Kidney epithelial cell (primary cell): ENCODE data around the gene NT5DC3. TPM values are rescaled to one million over a fixed set of nuclear protein-coding genes. Genes with fewer than 3 reads are reported as not detected.

Experiments
- DNase-seq: peaks from one replicate; pipeline ENCODE4 v3.0.0-alpha.2; 2010; ENCODE audit warnings: low read depth
- H3K27me3 ChIP-seq: 2 replicates; pipeline ENCODE4 v1.6.0; 2011; ENCODE audit warnings: low read length; ENCODE audit not compliant: control insufficient read depth, insufficient read depth
- H3K36me3 ChIP-seq: 2 replicates; pipeline ENCODE4 v1.5.1; 2011; ENCODE audit warnings: low read length; ENCODE audit not compliant: control insufficient read depth, insufficient read depth
- H3K4me3 ChIP-seq: 2 replicates; pipeline ENCODE4 v1.5.1; 2011; ENCODE audit warnings: low read depth, mild to moderate bottlenecking, control low read depth, low read length
- total RNA-seq: library from RNA; depleted of rRNA; stranded (reverse); fragments of >200 nt; gene quantifications from 2 replicates; pipeline ENCODE4 v1.2.3, GENCODE V29; 2015
- TF ChIP-seq, protein P1 (sequence below): IDR thresholded peaks from 2 replicates; pipeline ENCODE4 v1.5.1; 2011; ENCODE audit warnings: mild to moderate bottlenecking, moderate library complexity, low read length, control low read depth, inconsistent platforms; ENCODE audit not compliant: insufficient read depth, poor library complexity, severe bottlenecking

The NT5DC3 gene
- total RNA-seq, 1 donor from 2014 or later = 17.0 TPM

GRCh38 chr12:103802586-103802886 lies 38.5 kb downstream of the NT5DC3 start:
- Histone ChIP-seq H3K4me3 (no peak overlapping the region), H3K36me3 (no peaks in the 10 kb centered on the region), H3K27me3 (no peaks in the 10 kb centered on the region)
- TF ChIP-seq, protein P1, sequence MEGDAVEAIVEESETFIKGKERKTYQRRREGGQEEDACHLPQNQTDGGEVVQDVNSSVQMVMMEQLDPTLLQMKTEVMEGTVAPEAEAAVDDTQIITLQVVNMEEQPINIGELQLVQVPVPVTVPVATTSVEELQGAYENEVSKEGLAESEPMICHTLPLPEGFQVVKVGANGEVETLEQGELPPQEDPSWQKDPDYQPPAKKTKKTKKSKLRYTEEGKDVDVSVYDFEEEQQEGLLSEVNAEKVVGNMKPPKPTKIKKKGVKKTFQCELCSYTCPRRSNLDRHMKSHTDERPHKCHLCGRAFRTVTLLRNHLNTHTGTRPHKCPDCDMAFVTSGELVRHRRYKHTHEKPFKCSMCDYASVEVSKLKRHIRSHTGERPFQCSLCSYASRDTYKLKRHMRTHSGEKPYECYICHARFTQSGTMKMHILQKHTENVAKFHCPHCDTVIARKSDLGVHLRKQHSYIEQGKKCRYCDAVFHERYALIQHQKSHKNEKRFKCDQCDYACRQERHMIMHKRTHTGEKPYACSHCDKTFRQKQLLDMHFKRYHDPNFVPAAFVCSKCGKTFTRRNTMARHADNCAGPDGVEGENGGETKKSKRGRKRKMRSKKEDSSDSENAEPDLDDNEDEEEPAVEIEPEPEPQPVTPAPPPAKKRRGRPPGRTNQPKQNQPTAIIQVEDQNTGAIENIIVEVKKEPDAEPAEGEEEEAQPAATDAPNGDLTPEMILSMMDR = no peak
- no peak for DNase-seq

- DNase-seq = peak; percentile 84
- no peak overlapping the region for H3K4me3 ChIP-seq
- H3K36me3 ChIP-seq = no peaks in the 10 kb centered on the region
- no peaks in the 10 kb centered on the region for H3K27me3 ChIP-seq
- TF ChIP-seq, protein P1 = no peak
Measured at GRCh38 chr12:103801709-103802585, 39.1 kb downstream of the NT5DC3 start.

DNA sequence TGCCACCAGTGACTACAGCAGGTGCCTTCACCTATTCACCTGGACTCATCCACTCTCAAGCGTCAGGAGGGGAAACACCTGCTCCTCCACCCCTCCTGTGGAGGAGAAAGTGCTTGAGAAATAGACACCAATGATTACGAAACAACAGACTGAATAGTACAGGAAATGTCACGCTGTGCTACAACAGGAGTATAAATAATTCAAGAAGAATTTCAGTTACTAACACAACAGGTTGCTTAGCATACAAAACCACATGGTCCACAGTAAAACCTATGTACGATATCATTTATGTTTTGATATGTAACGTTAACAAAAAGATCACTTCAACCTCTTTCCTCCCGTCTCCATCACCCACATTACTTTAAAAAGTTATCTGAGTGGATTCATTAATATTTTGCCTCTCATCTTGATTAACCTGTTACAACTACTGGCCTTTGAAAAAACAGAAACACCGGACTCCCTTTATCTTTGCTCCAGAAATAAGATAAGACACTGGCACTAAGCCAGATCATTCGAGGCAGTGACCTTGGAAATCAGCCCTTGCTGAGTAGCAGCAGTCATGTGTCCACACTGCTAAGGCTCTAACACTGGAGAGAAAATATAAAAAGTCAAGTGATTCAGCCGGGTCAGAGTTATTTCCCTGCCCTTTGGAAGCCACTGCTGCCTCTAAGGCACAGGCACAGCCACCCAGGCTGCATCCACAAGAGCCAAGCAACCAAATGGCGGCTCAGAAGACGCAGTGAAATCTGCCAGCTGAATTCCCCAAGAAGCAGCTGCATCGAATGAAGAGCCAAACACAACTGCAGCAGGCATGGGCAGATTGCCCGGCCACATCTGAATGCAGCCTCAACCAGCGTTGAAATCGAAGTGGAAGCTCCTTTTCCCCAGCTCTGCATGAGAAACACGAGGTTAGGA lies 40.9 kb downstream of the NT5DC3 start:
- no peak for DNase-seq
- TF ChIP-seq, protein P1 = no peak
- no peak overlapping the region for H3K4me3 ChIP-seq
- H3K36me3 ChIP-seq = no peaks in the 10 kb centered on the region
- no peaks in the 10 kb centered on the region for H3K27me3 ChIP-seq

DNA sequence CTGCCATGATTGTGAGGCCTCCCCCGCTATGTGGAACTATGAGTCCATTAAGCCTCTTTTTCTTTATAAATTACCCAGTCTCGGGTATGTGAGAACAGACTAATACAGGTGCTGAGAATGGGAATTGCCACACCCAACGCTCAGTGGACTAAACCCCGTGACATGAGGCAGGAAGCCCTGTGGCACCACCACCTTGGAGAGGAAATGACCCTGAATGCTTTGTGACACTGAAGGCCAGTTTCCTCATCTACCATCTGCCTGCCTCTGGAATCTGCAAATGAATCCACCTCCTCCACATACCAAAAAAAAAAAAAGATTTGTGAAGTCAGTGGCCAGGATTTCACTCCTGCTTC lies 41.6 kb downstream of the NT5DC3 start:
- Histone ChIP-seq H3K4me3 (no peak overlapping the region), H3K36me3 (peaks cover 1% of the 10 kb centered on the region), H3K27me3 (no peaks in the 10 kb centered on the region)
- TF ChIP-seq, protein P1 = no peak
- DNase-seq = no peak

DNA sequence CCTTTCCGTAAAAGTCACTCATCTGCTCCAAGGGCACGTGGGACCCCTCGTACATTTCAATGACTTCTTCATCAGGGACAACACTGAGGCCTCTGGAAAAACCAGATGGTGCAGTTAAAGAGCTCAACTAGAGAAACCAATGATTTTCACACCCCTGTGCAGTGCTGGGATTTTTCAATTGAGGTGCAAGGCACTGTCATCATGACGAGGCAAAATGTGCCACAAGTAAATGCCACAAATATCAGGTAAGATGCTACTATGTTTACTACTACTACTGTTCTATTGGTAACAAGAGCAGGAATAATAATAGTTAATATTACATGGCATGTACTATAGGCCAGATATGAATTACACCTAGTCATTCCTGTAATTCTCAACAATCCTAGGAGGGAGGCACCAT lies 42.4 kb downstream of the NT5DC3 start:
- TF ChIP-seq, protein P1 = no peak
- Histone ChIP-seq H3K4me3 (no peak overlapping the region), H3K27me3 (no peaks in the 10 kb centered on the region), H3K36me3 (peaks cover 3% of the 10 kb centered on the region)
- no peak for DNase-seq
